H1 (cell line): ENCODE measurements around the gene CWC15. TPM values are rescaled to one million over a fixed set of nuclear protein-coding genes. Genes with fewer than 3 reads are reported as not detected.

Experiments used
- CTCF ChIA-PET: fragments of 300-600 bp; sonication (Branson Sonifier 250); formaldehyde crosslinking; loops from one replicate; lab custom pipeline; 2021; ENCODE audit not compliant: partially characterized antibody; lab: Charles Lee
- POLR2A ChIA-PET: fragments of 300-600 bp; sonication (Branson Sonifier 250); formaldehyde crosslinking; loops from one replicate; lab custom pipeline; 2021; ENCODE audit warnings: inconsistent platforms; ENCODE audit not compliant: partially characterized antibody; lab: Charles Lee
- DNase-seq, 2 experiments: peaks; one replicate each; pipeline versions ENCODE4 v3.0.0 to v3.0.0-alpha.2; 2010 to 2022; ENCODE audit warnings: low spot score in 2 of 2, low read depth in 1 of 2, mixed read lengths in 1 of 2
- FAIRE-seq: peaks from 2 replicates; lab custom pipeline; 2011; peaks lifted over from hg19 to GRCh38; lab: Jason Lieb, UNC
- H2AFZ ChIP-seq: 2 replicates; pipeline ENCODE4 v1.8.1; 2012; ENCODE audit warnings: low read length, inconsistent platforms
- H2AK5ac ChIP-seq: 2 replicates; pipeline ENCODE4 v1.6.1; 2013; ENCODE audit warnings: low read depth, low read length
- H2BK120ac ChIP-seq: replicated peaks from 2 replicates; pipeline ENCODE3; 2013; ENCODE audit warnings: low read depth, low read length, inconsistent platforms
- H2BK12ac ChIP-seq: 2 replicates; pipeline ENCODE4 v1.6.1; 2013; ENCODE audit warnings: low read depth, low read length
- H2BK15ac ChIP-seq: 2 replicates; pipeline ENCODE4 v1.6.1; 2013; ENCODE audit warnings: low read length
- H2BK20ac ChIP-seq: 2 replicates; pipeline ENCODE4 v1.6.1; 2013; ENCODE audit warnings: low read length
- H2BK5ac ChIP-seq: 2 replicates; pipeline ENCODE4 v1.6.1; 2013; ENCODE audit warnings: low read depth, low read length
- H3K14ac ChIP-seq: 2 replicates; pipeline ENCODE4 v1.6.1; 2013; ENCODE audit warnings: inconsistent platforms; ENCODE audit not compliant: insufficient read length
- H3K18ac ChIP-seq: 2 replicates; pipeline ENCODE4 v1.6.1; 2013; ENCODE audit warnings: low read length; ENCODE audit errors: extremely low read depth
- H3K23ac ChIP-seq: 2 replicates; pipeline ENCODE4 v1.6.1; 2013; ENCODE audit warnings: inconsistent platforms; ENCODE audit not compliant: insufficient read length
- H3K23me2 ChIP-seq: 2 replicates; pipeline ENCODE4 v1.6.1; 2013; ENCODE audit warnings: low read depth, low read length
- H3K27ac ChIP-seq: 2 replicates; pipeline ENCODE4 v1.6.1; 2011; ENCODE audit warnings: low read depth, low read length, inconsistent platforms
- H3K27me3 ChIP-seq, 4 experiments: replicated peaks in 1 of 4; 1 replicate in 1 of 4; 2 replicates in 3 of 4; pipeline versions ENCODE4 v1.6.1 to v1.8.1; 2011 to 2013; ENCODE audit warnings: low read length in 3 of 4, mild to moderate bottlenecking in 3 of 4, inconsistent platforms in 2 of 4, mixed read lengths in 2 of 4, moderate library complexity in 1 of 4; ENCODE audit not compliant: control insufficient read depth in 3 of 4, insufficient read depth in 3 of 4; ENCODE audit errors: extremely low read depth in 1 of 4
- H3K36me3 ChIP-seq, 4 experiments: 2 replicates each; pipeline versions ENCODE4 v1.6.1 to v1.8.1; 2011 to 2013; ENCODE audit warnings: mild to moderate bottlenecking in 4 of 4, low read length in 3 of 4, moderate library complexity in 2 of 4, control low read depth in 1 of 4, inconsistent platforms in 1 of 4; ENCODE audit not compliant: insufficient read depth in 4 of 4, control insufficient read depth in 2 of 4
- H3K4ac ChIP-seq: replicated peaks from 2 replicates; pipeline ENCODE3; 2013; ENCODE audit warnings: low read length, low read depth, mixed read lengths, inconsistent platforms; ENCODE audit not compliant: insufficient read length
- H3K4me1 ChIP-seq, 4 experiments: replicated peaks in 1 of 4; 1 replicate in 1 of 4; 2 replicates in 3 of 4; pipeline versions ENCODE4 v1.6.1 to v1.8.1; 2011 to 2013; ENCODE audit warnings: low read length in 3 of 4, inconsistent platforms in 2 of 4, mixed read lengths in 1 of 4; ENCODE audit not compliant: insufficient read depth in 4 of 4, control insufficient read depth in 3 of 4
- H3K4me2 ChIP-seq, 2 experiments: 2 replicates each; pipeline versions ENCODE4 v1.6.1 to v1.8.1; 2011 to 2013; ENCODE audit warnings: low read depth in 2 of 2, low read length in 2 of 2, control low read depth in 1 of 2, inconsistent platforms in 1 of 2, mild to moderate bottlenecking in 1 of 2; ENCODE audit not compliant: insufficient read depth in 1 of 2
- H3K4me3 ChIP-seq, 4 experiments: fragments of 200-600, 300-600 bp in 1 of 4; sonication (generic), shearing (Covaris generic), sonication (Bioruptor Twin) in 1 of 4; 2 replicates each; pipeline versions ENCODE4 v1.5.1 to v1.8.1; 2011 to 2016; ENCODE audit warnings: low read length in 4 of 4, low read depth in 3 of 4, control low read depth in 2 of 4, inconsistent platforms in 2 of 4, mild to moderate bottlenecking in 2 of 4, mixed read lengths in 1 of 4, moderate library complexity in 1 of 4; ENCODE audit not compliant: insufficient read depth in 2 of 4; ENCODE audit errors: extremely low read depth in 1 of 4
- H3K56ac ChIP-seq: replicated peaks from 2 replicates; pipeline ENCODE3; 2013; ENCODE audit warnings: low read depth, mild to moderate bottlenecking, mixed read lengths, low read length, inconsistent platforms; ENCODE audit not compliant: insufficient read length
- H3K79me1 ChIP-seq: 2 replicates; pipeline ENCODE4 v1.6.1; 2013; ENCODE audit warnings: low read depth, low read length, control low read depth
- H3K79me2 ChIP-seq, 2 experiments: 2 replicates each; pipeline versions ENCODE4 v1.6.1 to v1.8.1; 2012 to 2013; ENCODE audit warnings: low read length in 2 of 2, mild to moderate bottlenecking in 2 of 2, inconsistent platforms in 1 of 2; ENCODE audit not compliant: insufficient read depth in 2 of 2, control insufficient read depth in 1 of 2
- H3K9ac ChIP-seq, 4 experiments: replicated peaks in 1 of 4; 1 replicate in 1 of 4; 2 replicates in 3 of 4; pipeline versions ENCODE4 v1.6.1 to v1.8.1; 2011 to 2013; ENCODE audit warnings: low read depth in 3 of 4, low read length in 3 of 4, control low read depth in 2 of 4, mild to moderate bottlenecking in 2 of 4, moderate library complexity in 2 of 4, inconsistent platforms in 1 of 4; ENCODE audit errors: extremely low read depth in 1 of 4
- H3K9me3 ChIP-seq, 2 experiments: 2 replicates each; pipeline versions ENCODE4 v1.6.1 to v1.8.1; 2012 to 2013; ENCODE audit warnings: mild to moderate bottlenecking in 2 of 2, moderate library complexity in 2 of 2, control low read depth in 1 of 2, inconsistent platforms in 1 of 2, low read depth in 1 of 2, low read length in 1 of 2, mixed read lengths in 1 of 2; ENCODE audit not compliant: insufficient read depth in 2 of 2
- H4K20me1 ChIP-seq, 2 experiments: replicated peaks in 1 of 2; 2 replicates each; pipeline versions ENCODE3 to v1.8.1; 2011 to 2013; ENCODE audit warnings: inconsistent platforms in 2 of 2, low read length in 2 of 2, mild to moderate bottlenecking in 1 of 2; ENCODE audit not compliant: insufficient read depth in 2 of 2, control insufficient read depth in 1 of 2
- H4K5ac ChIP-seq: 2 replicates; pipeline ENCODE4 v1.6.1; 2013; ENCODE audit warnings: low read length, low read depth, mixed read lengths, inconsistent platforms; ENCODE audit not compliant: insufficient read length
- H4K8ac ChIP-seq: 2 replicates; pipeline ENCODE4 v1.8.0; 2013; ENCODE audit warnings: mild to moderate bottlenecking, moderate library complexity, low read length, inconsistent platforms; ENCODE audit not compliant: insufficient read depth; ENCODE audit errors: extremely low read depth
- H4K91ac ChIP-seq: replicated peaks from 2 replicates; pipeline ENCODE3; 2013; ENCODE audit warnings: low read length, mixed read lengths, inconsistent platforms; ENCODE audit not compliant: insufficient read length
- KDM5A ChIP-seq: fragments of 200-600 bp; IDR thresholded peaks from 2 replicates; pipeline ENCODE4 v1.7.1; 2012; ENCODE audit warnings: mild to moderate bottlenecking, low read length, inconsistent platforms, mixed read lengths
- POLR2AphosphoS5 ChIP-seq: IDR thresholded peaks from 2 replicates; pipeline ENCODE4 v1.6.1; 2011; ENCODE audit warnings: low read depth, low read length
- RAD21 ChIP-seq, 2 experiments: IDR thresholded peaks in 1 of 2; conservative IDR thresholded peaks in 1 of 2; 2 replicates each; pipeline ENCODE4 v1.6.1; 2011; ENCODE audit warnings: low read depth in 2 of 2, low read length in 2 of 2, improper control_type of control experiment in 1 of 2, inconsistent platforms in 1 of 2, mild to moderate bottlenecking in 1 of 2, moderate library complexity in 1 of 2
- RBBP5 ChIP-seq: IDR thresholded peaks from 2 replicates; pipeline ENCODE4 v1.7.1; 2012; ENCODE audit warnings: low read depth, mild to moderate bottlenecking, inconsistent platforms, low read length, moderate library complexity, borderline replicate concordance
- SIN3A ChIP-seq, 2 experiments: IDR thresholded peaks in 1 of 2; conservative IDR thresholded peaks in 1 of 2; 2 replicates each; pipeline ENCODE4 v1.6.1; 2011 to 2012; ENCODE audit warnings: low read length in 2 of 2, improper control_type of control experiment in 1 of 2, low read depth in 1 of 2, mild to moderate bottlenecking in 1 of 2
- TCF12 ChIP-seq: IDR thresholded peaks from 2 replicates; pipeline ENCODE4 v1.6.1; 2011; ENCODE audit warnings: low read depth, mild to moderate bottlenecking, low read length
- ZNF274 ChIP-seq: IDR thresholded peaks from 2 replicates; pipeline ENCODE4 v1.7.0; 2012; ENCODE audit warnings: low read length, borderline replicate concordance; ENCODE audit errors: extremely low read depth
- WGBS, 2 experiments: shearing (Covaris generic) in 1 of 2; methylation state at CpG; one replicate each; pipeline versions ENCODE4 v1.1.6 to v1.1.7; 2013 to 2015; ENCODE audit warnings: low lambda C conversion rate in 2 of 2, mixed read lengths in 2 of 2, inconsistent platforms in 1 of 2, low coverage in 1 of 2, missing lambda C conversion rate in 1 of 2; ENCODE audit not compliant: insufficient replicate concordance in 2 of 2, insufficient coverage in 1 of 2, insufficient read length in 1 of 2; ENCODE audit errors: extremely low coverage in 1 of 2, missing lambda C conversion rate in 1 of 2; 5-methylcytosine and 5-hydroxymethylcytosine counted together
- polyA plus RNA-seq, 7 experiments: library from polyadenylated mRNA; depleted of rRNA in 3 of 7; stranded (reverse) in 5 of 7; unstranded in 2 of 7; fragments of >200 nt in 5 of 7; fragments of 200-250 nt in 2 of 7; gene quantifications; 1 replicate in 5 of 7; 2 replicates in 1 of 7; 4 replicates in 1 of 7; pipeline versions ENCODE4 v1.2.1 to v1.2.3, GENCODE V29; 2011 to 2013; ENCODE audit warnings: missing spikeins in 2 of 7, mixed read lengths in 2 of 7
- total RNA-seq: library from RNA; stranded (reverse); fragmentation: NEBNext Ultra II Directional; extraction: Animal tissue kit (Norgen Biotek cat#: 25700); gene quantifications from 2 replicates; pipeline ENCODE4 v1.2.1, GENCODE V29; 2021

CWC15 gene
- total and polyA plus RNA-seq, 2 of the 8 experiments (the other 6 are each of a cell fraction or from before 2014, with no cell fraction given) = 15.7 to 59.4 TPM

DNA sequence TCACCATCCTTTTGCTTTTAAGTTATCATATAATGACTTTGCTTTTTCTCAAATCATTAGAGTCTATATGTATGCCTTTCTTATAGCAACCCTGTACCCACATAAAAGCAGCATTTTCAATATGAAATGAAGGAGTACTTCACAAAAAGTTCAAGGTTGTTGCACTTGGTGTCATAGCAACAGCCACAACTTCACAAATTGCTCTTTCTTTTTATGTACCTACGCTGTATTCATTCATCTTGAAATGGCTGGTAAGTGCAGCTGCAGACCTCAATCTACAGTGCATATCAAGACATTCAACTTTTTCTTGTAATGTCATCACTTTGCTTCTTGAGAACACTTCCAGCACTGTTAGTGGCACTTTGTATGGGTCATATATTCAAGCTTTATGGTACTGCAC lies 18.6 kb downstream of the CWC15 start:
- H2AK5ac ChIP-seq = no peak overlapping the region
- H3K79me1 ChIP-seq = no peaks in the 10 kb centered on the region
- H3K4ac ChIP-seq = no peak overlapping the region
- no peaks in the 10 kb centered on the region; a peak in 1 of 8 replicates for H3K36me3 ChIP-seq
- no peak overlapping the region for H3K9ac ChIP-seq
- WGBS, 2 experiments = 94% methylated on average over 1 of the region's 1 CpG; no CpG with 5 or more reads in 1 of the 2 experiments
- H4K5ac ChIP-seq = no peak overlapping the region
- no peak overlapping the region for H2BK20ac ChIP-seq
- H3K56ac ChIP-seq = no peak overlapping the region
- no peak overlapping the region for H4K91ac ChIP-seq
- no peak overlapping the region for H2BK15ac ChIP-seq
- no peaks in the 10 kb centered on the region for H3K79me2 ChIP-seq
- H2BK5ac ChIP-seq = no peak overlapping the region
- ChIA-PET CTCF (interaction anchor here (0.6 kb wide), 1 partner anchor 1309 kb away, joined by 3 read pairs; no protein-coding TSS in a partner anchor), POLR2A (no interaction called here)
- no peak for FAIRE-seq
- H4K20me1 ChIP-seq = no peaks in the 10 kb centered on the region
- H3K27me3 ChIP-seq = no peaks in the 10 kb centered on the region
- H3K23me2 ChIP-seq = no peaks in the 10 kb centered on the region
- no peak overlapping the region for H2AFZ ChIP-seq
- TF ChIP-seq RAD21 (IDR thresholded peaks at IDR 0.05 in 1 of 2, conservative IDR thresholded peaks at IDR 0.05 in 1 of 2; ENCODE audit: low read depth in 2 of 2, low read length in 2 of 2) (no peak), POLR2AphosphoS5 (no peak), SIN3A (conservative IDR thresholded peaks at IDR 0.05 in 1 of 2, IDR thresholded peaks at IDR 0.05 in 1 of 2; ENCODE audit: low read depth in 1 of 2, low read length in 2 of 2) (no peak), TCF12 (no peak), KDM5A (no peak), RBBP5 (no peak), ZNF274 (no peak)
- no peak overlapping the region for H3K14ac ChIP-seq
- no peak overlapping the region for H3K4me2 ChIP-seq
- H3K9me3 ChIP-seq = no peaks in the 10 kb centered on the region
- H4K8ac ChIP-seq = no peak overlapping the region
- H3K4me1 ChIP-seq = no peaks in the 10 kb centered on the region
- no peak overlapping the region for H3K23ac ChIP-seq
- no peak overlapping the region for H2BK120ac ChIP-seq
- H3K4me3 ChIP-seq = no peak overlapping the region
- no peak for DNase-seq
- H2BK12ac ChIP-seq = no peak overlapping the region
- no peak overlapping the region for H3K27ac ChIP-seq
- H3K18ac ChIP-seq = no peak overlapping the region
